Measurements from ENCODE around the gene ABCC10. TPM values are rescaled to one million over a fixed set of nuclear protein-coding genes. Genes with fewer than 3 reads are reported as not detected.
"Not testable (repeated sequence)": the region's sequence is repeated elsewhere in the genome, so short reads cannot be mapped to it uniquely, and the experiment has no call there.

ABCC10 gene
- total and polyA plus RNA-seq, 12 donors, result 7.1 to 44.3 (median 10.9) TPM

GRCh38 chr6:43391440-43392031 lies 35.8 kb upstream of the ABCC10 start:
- no peak for TF ChIP-seq CTCF (IDR thresholded peaks at IDR 0.05)
- peaks cover 0 to 50% (median 5%) of the 10 kb centered on the region in 7 donors for H3K27me3 ChIP-seq
- H3K4me3 ChIP-seq, result no peak overlapping the region
- peaks cover 0 to 7% (median 0%) of the 10 kb centered on the region in 9 donors for H3K4me1 ChIP-seq
- 52 to 57% methylated on average over 13 of the region's 13 CpGs for WGBS, 2 donors
- ATAC-seq (no peak), DNase-seq (no peak)
- H3K9me3 ChIP-seq, result no peaks in the 10 kb centered on the region
- no peaks in the 10 kb centered on the region for H3K36me3 ChIP-seq
- intact Hi-C loops (cut with DNase I), result loop anchor here in 1 of 10 donors (10.0 kb wide), 1 partner anchor 113 kb away; no protein-coding TSS in a partner anchor
- no peak overlapping the region for H3K27ac ChIP-seq

DNA sequence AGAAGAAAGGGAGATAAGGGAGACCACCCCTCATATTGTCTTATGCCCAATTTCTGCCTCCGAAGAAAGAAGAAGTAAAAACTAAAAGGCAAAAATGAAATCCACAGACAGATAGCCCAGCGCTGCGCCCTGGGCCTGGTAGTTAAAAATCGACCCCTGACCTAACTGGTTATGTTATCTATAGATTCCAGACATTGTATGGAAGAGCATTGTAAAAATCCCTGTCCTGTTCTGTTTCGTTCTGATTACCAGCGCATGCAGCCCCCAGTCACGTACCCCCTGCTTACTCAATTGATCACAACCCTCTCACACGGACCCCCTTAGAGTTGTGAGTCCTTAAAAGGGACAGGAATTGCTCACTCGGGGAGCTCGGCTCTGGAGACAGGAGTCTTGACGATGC lies 34.2 kb upstream of the ABCC10 start:
- not testable (repeated sequence) for H3K4me1 ChIP-seq, H3K4me3 ChIP-seq, ATAC-seq, H3K9me3 ChIP-seq, H3K36me3 ChIP-seq, H3K27ac ChIP-seq, DNase-seq
- peaks cover 0 to 46% (median 5%) of the 10 kb centered on the region in 7 donors for H3K27me3 ChIP-seq
- intact Hi-C loops (cut with DNase I), result loop anchor here in 1 of 10 donors (10.0 kb wide), 1 partner anchor 112 kb away; no protein-coding TSS in a partner anchor
- WGBS, 2 donors, result 55 to 63% methylated on average over 11 of the region's 11 CpGs

DNA sequence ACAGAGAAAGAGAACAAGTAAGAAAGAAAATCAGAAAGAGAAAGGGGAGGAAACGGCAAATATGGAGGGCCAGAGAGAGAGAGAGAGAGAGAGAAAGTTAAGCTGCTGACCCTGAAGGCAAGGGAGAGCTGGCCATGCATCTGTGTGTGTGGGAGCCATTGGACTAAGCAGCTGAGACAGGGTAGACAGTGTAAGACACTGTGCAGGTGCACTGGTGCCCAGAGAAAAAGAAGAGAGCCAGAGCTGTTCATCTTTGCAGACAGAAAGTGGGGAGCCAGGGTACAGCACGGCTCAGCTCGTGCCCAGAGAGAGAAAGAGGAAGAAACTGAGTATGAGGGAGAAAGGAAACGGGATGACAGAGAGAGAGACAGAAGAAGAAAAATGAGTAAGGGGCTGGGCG lies 33.7 kb upstream of the ABCC10 start:
- Histone ChIP-seq H3K4me1 (peaks cover 0 to 7% (median 0%) of the 10 kb centered on the region in 9 donors), H3K36me3 (no peaks in the 10 kb centered on the region), H3K27me3 (peaks cover 0 to 42% (median 5%) of the 10 kb centered on the region in 7 donors), H3K27ac (no peak overlapping the region), H3K9me3 (no peaks in the 10 kb centered on the region), H3K4me3 (no peak overlapping the region)
- DNase-seq (no peak), ATAC-seq (no peak)
- no peak for TF ChIP-seq CTCF (IDR thresholded peaks at IDR 0.05)
- 63 to 67% methylated on average over 5 of the region's 5 CpGs for WGBS, 2 donors
- intact Hi-C loops (cut with DNase I), result loop anchor here in 1 of 10 donors (10.0 kb wide), 1 partner anchor 111 kb away; no protein-coding TSS in a partner anchor

GRCh38 chr6:43394982-43395381 lies 32.4 kb upstream of the ABCC10 start:
- peaks cover 0 to 28% (median 5%) of the 10 kb centered on the region in 7 donors for H3K27me3 ChIP-seq
- H3K4me1 ChIP-seq, result peaks cover 0 to 7% (median 0%) of the 10 kb centered on the region in 9 donors
- H3K27ac ChIP-seq, result no peak overlapping the region
- ATAC-seq, result no peak
- no peak for DNase-seq
- intact Hi-C loops (cut with DNase I), result loop anchor here in 1 of 10 donors (10.0 kb wide), 1 partner anchor 110 kb away; no protein-coding TSS in a partner anchor
- no peak overlapping the region for H3K4me3 ChIP-seq
- WGBS, 2 donors, result 97 to 98% methylated on average over 4 of the region's 4 CpGs
- H3K9me3 ChIP-seq, result no peaks in the 10 kb centered on the region
- no peak for TF ChIP-seq CTCF (IDR thresholded peaks at IDR 0.05)
- no peaks in the 10 kb centered on the region for H3K36me3 ChIP-seq

DNA sequence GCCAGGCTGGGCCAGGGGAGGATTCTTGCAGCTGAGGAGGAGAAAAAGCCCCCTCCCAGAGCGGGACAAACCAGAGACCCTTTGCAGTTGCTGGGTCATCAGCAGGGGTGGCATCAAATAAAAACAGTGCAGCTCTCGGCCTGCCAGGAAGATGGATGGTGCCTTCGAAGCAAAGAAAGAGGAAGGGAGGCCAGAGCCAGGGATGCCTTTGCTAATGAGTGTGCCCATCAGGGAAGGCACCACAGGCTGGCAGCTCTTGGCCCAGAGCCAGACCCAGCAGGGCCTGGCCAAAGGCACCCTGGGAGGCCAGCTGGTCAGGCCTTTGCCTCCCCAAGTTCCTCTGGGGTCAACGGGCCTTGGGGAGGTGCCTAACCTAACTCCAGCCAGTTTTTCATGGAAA lies 31.6 kb upstream of the ABCC10 start:
- DNase-seq (peak; percentile 12 to 24), ATAC-seq (peak in 2 of 8 donors; percentile 20 to 56)
- no peak for TF ChIP-seq CTCF (IDR thresholded peaks at IDR 0.05)
- no peaks in the 10 kb centered on the region for H3K9me3 ChIP-seq
- WGBS, 2 donors, result 65 to 74% methylated on average over 4 of the region's 4 CpGs
- H3K36me3 ChIP-seq, result no peaks in the 10 kb centered on the region
- peaks cover 0 to 7% (median 0%) of the 10 kb centered on the region in 9 donors for H3K4me1 ChIP-seq
- H3K27me3 ChIP-seq, result peaks cover 0 to 21% (median 3%) of the 10 kb centered on the region in 7 donors
- H3K27ac ChIP-seq, result no peak overlapping the region
- intact Hi-C loops (cut with DNase I), result loop anchor here in 1 of 10 donors (10.0 kb wide), 1 partner anchor 109 kb away; no protein-coding TSS in a partner anchor
- no peak overlapping the region for H3K4me3 ChIP-seq

Data from heart right ventricle (tissue), 16 donors.